Astrocyte (in vitro differentiated cells and primary cell): ENCODE measurements around the gene UHRF2. TPM values are rescaled to one million over a fixed set of nuclear protein-coding genes. Genes with fewer than 3 reads are reported as not detected.

Source experiments
- DNase-seq: peaks from one replicate; pipeline ENCODE4 v3.0.0-alpha.2; 2010; ENCODE audit warnings: low read depth
- FAIRE-seq: peaks from 2 replicates; lab custom pipeline; 2011; peaks lifted over from hg19 to GRCh38; lab: Jason Lieb, UNC
- H2AFZ ChIP-seq: 2 replicates; pipeline ENCODE4 v1.6.0; 2012; ENCODE audit warnings: low read depth, low read length, inconsistent platforms
- H3K27ac ChIP-seq: 2 replicates; pipeline ENCODE4 v1.5.1; 2011; ENCODE audit warnings: low read depth, low read length, inconsistent platforms
- H3K27me3 ChIP-seq: 2 replicates; pipeline ENCODE4 v1.6.0; 2011; ENCODE audit warnings: low read length, inconsistent platforms; ENCODE audit not compliant: insufficient read depth
- H3K36me3 ChIP-seq: 2 replicates; pipeline ENCODE4 v1.5.1; 2011; ENCODE audit warnings: low read length, inconsistent platforms; ENCODE audit not compliant: insufficient read depth
- H3K4me1 ChIP-seq: 2 replicates; pipeline ENCODE4 v1.5.1; 2011; ENCODE audit warnings: low read length, inconsistent platforms; ENCODE audit not compliant: insufficient read depth
- H3K4me2 ChIP-seq: 2 replicates; pipeline ENCODE4 v1.6.0; 2012; ENCODE audit warnings: low read length, inconsistent platforms
- H3K4me3 ChIP-seq: 2 replicates; pipeline ENCODE4 v1.5.1; 2011; ENCODE audit warnings: low read depth, mild to moderate bottlenecking, low read length, inconsistent platforms; ENCODE audit not compliant: insufficient read depth
- H3K79me2 ChIP-seq: 2 replicates; pipeline ENCODE4 v1.6.0; 2012; ENCODE audit warnings: mild to moderate bottlenecking, low read length, inconsistent platforms; ENCODE audit not compliant: insufficient read depth
- H3K9ac ChIP-seq: 2 replicates; pipeline ENCODE4 v1.6.0; 2012; ENCODE audit warnings: mild to moderate bottlenecking, low read length, inconsistent platforms
- H3K9me3 ChIP-seq: 2 replicates; pipeline ENCODE4 v1.5.1; 2012; ENCODE audit warnings: low read depth, mild to moderate bottlenecking, low read length, inconsistent platforms; ENCODE audit not compliant: insufficient read depth
- H4K20me1 ChIP-seq: 2 replicates; pipeline ENCODE4 v1.6.0; 2012; ENCODE audit warnings: low read length, inconsistent platforms; ENCODE audit not compliant: insufficient read depth
- H3K27ac Mint-ChIP-seq: one replicate; pipeline ENCODE4 v1.8.0; 2021; ENCODE audit warnings: mild to moderate bottlenecking, mixed read lengths; ENCODE audit not compliant: unreplicated experiment
- H3K27me3 Mint-ChIP-seq: one replicate; pipeline ENCODE4 v1.8.0; 2021; ENCODE audit warnings: low read depth, mixed read lengths; ENCODE audit not compliant: unreplicated experiment
- H3K36me3 Mint-ChIP-seq: one replicate; pipeline ENCODE4 v1.8.0; 2021; ENCODE audit warnings: low read depth, mixed read lengths; ENCODE audit not compliant: unreplicated experiment
- H3K4me1 Mint-ChIP-seq: one replicate; pipeline ENCODE4 v1.8.0; 2021; ENCODE audit warnings: low read depth, mixed read lengths; ENCODE audit not compliant: unreplicated experiment
- H3K4me3 Mint-ChIP-seq: one replicate; pipeline ENCODE4 v1.8.0; 2021; ENCODE audit warnings: mild to moderate bottlenecking, moderate library complexity, mixed read lengths; ENCODE audit not compliant: unreplicated experiment
- H3K9me3 Mint-ChIP-seq: one replicate; pipeline ENCODE4 v1.8.0; 2021; ENCODE audit warnings: mild to moderate bottlenecking, mixed read lengths; ENCODE audit not compliant: unreplicated experiment
- EZH2 ChIP-seq: IDR thresholded peaks from 2 replicates; pipeline ENCODE4 v1.6.1; 2012; ENCODE audit warnings: mild to moderate bottlenecking, low read length, inconsistent platforms; ENCODE audit not compliant: insufficient read depth
- total RNA-seq: library from RNA; stranded (reverse); gene quantifications from 2 replicates; pipeline ENCODE4 v1.2.1, GENCODE V29; 2021
- TF ChIP-seq, protein P1 (sequence below): IDR thresholded peaks from 2 replicates; pipeline ENCODE4 v1.5.1; 2011; ENCODE audit warnings: low read depth, mild to moderate bottlenecking, inconsistent platforms, low read length, moderate library complexity; ENCODE audit not compliant: insufficient read depth

UHRF2 gene
- total RNA-seq, 1 donor from 2014 or later = 37.4 TPM

DNA sequence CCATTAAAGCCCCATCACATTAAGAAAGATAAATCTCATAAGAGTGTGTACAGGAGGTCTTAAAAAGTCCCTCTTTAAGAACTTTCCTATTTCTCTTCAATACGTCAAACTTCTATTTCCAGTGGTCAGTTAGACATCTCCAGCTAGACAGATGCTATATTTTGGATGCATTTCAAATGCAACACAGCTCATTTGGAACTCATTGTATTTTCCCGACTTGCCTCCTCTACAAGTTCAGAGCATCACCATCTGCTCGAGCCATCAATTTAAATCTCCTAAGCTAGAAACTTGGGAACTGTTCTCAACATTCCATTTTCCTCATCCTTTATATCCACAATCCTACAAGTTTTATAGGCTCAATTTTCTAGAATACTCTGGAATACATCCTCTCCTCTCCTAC lies 3.2 kb upstream of the UHRF2 start:
- no peaks in the 10 kb centered on the region for H3K36me3 ChIP-seq
- no peak overlapping the region for H3K27ac Mint-ChIP-seq
- DNase-seq (no peak), FAIRE-seq (no peak)
- no peaks in the 10 kb centered on the region for H3K36me3 Mint-ChIP-seq
- no peaks in the 10 kb centered on the region for H3K4me1 Mint-ChIP-seq
- H4K20me1 ChIP-seq = peaks cover 10% of the 10 kb centered on the region
- H3K4me1 ChIP-seq = peaks cover 3% of the 10 kb centered on the region
- peaks cover 6% of the 10 kb centered on the region for H3K27me3 Mint-ChIP-seq
- peaks cover 25% of the 10 kb centered on the region for H3K79me2 ChIP-seq
- H3K4me3 Mint-ChIP-seq = no peak overlapping the region
- no peak for TF ChIP-seq EZH2
- TF ChIP-seq, protein P1, sequence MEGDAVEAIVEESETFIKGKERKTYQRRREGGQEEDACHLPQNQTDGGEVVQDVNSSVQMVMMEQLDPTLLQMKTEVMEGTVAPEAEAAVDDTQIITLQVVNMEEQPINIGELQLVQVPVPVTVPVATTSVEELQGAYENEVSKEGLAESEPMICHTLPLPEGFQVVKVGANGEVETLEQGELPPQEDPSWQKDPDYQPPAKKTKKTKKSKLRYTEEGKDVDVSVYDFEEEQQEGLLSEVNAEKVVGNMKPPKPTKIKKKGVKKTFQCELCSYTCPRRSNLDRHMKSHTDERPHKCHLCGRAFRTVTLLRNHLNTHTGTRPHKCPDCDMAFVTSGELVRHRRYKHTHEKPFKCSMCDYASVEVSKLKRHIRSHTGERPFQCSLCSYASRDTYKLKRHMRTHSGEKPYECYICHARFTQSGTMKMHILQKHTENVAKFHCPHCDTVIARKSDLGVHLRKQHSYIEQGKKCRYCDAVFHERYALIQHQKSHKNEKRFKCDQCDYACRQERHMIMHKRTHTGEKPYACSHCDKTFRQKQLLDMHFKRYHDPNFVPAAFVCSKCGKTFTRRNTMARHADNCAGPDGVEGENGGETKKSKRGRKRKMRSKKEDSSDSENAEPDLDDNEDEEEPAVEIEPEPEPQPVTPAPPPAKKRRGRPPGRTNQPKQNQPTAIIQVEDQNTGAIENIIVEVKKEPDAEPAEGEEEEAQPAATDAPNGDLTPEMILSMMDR = no peak
- no peak overlapping the region for H2AFZ ChIP-seq
- no peak overlapping the region for H3K4me2 ChIP-seq
- H3K9me3 Mint-ChIP-seq = no peaks in the 10 kb centered on the region
- H3K9ac ChIP-seq = no peak overlapping the region
- no peaks in the 10 kb centered on the region for H3K9me3 ChIP-seq
- peaks cover 3% of the 10 kb centered on the region for H3K27me3 ChIP-seq
- no peak overlapping the region for H3K4me3 ChIP-seq
- no peak overlapping the region for H3K27ac ChIP-seq

DNA sequence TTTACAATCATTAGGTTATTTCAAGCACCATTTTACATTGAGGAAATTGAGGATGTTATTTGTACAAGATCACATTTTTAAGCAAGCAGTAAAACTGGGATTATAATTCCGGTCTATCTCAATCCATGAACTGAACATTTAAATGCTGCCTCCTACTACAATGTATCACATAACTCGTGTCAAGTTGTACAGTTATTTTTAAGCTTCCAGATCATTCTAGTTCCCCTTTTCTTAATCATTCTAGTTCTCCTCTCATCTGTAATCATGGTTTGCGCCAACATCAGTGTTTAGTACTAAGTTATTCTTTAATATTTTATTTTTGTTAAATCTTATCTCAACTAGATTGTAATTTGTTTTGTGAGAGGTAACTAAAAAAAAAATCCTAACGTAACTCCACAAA lies 2.4 kb upstream of the UHRF2 start:
- no peak overlapping the region for H3K9ac ChIP-seq
- Mint-ChIP-seq H3K4me3 (no peak overlapping the region), H3K36me3 (no peaks in the 10 kb centered on the region), H3K27me3 (peaks cover 6% of the 10 kb centered on the region), H3K9me3 (no peaks in the 10 kb centered on the region), H3K4me1 (peaks cover 2% of the 10 kb centered on the region), H3K27ac (no peak overlapping the region)
- H3K27ac ChIP-seq = no peak overlapping the region
- no peak for DNase-seq
- H3K27me3 ChIP-seq = peaks cover 3% of the 10 kb centered on the region
- H3K9me3 ChIP-seq = no peaks in the 10 kb centered on the region
- FAIRE-seq = no peak
- H3K36me3 ChIP-seq = no peaks in the 10 kb centered on the region
- H4K20me1 ChIP-seq = peaks cover 18% of the 10 kb centered on the region
- peaks cover 33% of the 10 kb centered on the region for H3K79me2 ChIP-seq
- no peak overlapping the region for H3K4me2 ChIP-seq
- H3K4me3 ChIP-seq = no peak overlapping the region
- H3K4me1 ChIP-seq = peaks cover 7% of the 10 kb centered on the region
- H2AFZ ChIP-seq = no peak overlapping the region
- TF ChIP-seq, protein P1 = no peak
- TF ChIP-seq EZH2 = no peak

DNA sequence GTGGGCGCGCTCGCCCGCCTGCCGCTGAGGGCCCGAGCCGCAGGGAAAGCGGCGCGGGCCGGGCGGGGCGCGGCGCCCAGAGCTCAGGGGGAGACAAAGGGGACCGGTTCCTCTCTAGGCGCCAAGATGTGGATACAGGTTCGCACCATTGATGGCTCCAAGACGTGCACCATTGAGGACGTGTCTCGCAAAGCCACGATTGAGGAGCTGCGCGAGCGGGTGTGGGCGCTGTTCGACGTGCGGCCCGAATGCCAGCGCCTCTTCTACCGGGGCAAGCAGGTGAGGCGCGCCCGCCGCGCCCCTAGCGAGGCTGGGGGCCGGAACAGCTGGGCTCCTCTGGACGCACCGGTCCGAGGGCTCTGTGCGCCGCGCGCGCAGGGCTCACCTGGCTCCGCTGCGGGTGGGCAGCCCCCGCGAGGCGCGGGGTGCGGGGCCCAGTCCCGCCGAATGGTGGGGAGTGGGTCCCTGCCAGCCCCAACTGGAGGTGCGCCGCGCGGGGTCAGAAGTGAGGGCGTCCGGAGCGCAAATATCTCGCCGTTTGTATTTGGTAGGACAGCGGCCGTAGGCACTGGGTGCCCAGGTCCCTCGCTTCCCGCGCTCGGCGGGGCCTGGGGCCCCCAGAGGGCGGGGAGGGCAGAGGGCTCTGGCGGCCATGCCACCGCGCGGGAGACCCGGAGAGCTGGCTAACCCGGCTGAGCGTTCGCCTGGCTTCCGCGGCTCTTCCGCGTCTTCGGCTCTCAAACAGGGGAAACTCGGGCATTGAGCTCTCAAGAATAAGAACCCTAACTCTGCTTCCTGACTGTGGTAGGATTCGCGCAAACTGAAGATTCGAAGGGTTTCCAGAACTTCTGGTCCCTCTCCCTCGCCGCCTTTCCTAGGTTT lies 607 bp downstream of the UHRF2 start:
- peaks cover 9% of the 10 kb centered on the region for H3K4me1 Mint-ChIP-seq
- H3K27me3 Mint-ChIP-seq = peaks cover 2% of the 10 kb centered on the region
- H3K36me3 Mint-ChIP-seq = no peaks in the 10 kb centered on the region
- Histone ChIP-seq H3K27ac (peak overlapping the region; percentile 86), H4K20me1 (peaks cover 45% of the 10 kb centered on the region), H3K9ac (peak overlapping the region; percentile 97), H3K4me3 (peak overlapping the region; percentile 85), H3K4me1 (peaks cover 15% of the 10 kb centered on the region), H3K36me3 (no peaks in the 10 kb centered on the region), H3K4me2 (peak overlapping the region; percentile 85), H2AFZ (peak overlapping the region; percentile 95), H3K9me3 (no peaks in the 10 kb centered on the region), H3K27me3 (peaks cover 3% of the 10 kb centered on the region), H3K79me2 (peaks cover 61% of the 10 kb centered on the region)
- DNase-seq (no peak), FAIRE-seq (no peak)
- H3K9me3 Mint-ChIP-seq = no peaks in the 10 kb centered on the region
- H3K27ac Mint-ChIP-seq = peak overlapping the region; percentile 95
- H3K4me3 Mint-ChIP-seq = peak overlapping the region; percentile 83
- TF ChIP-seq, protein P1 = no peak
- TF ChIP-seq EZH2 = no peak
